ENCODE data around the gene PSMA5. TPM values are rescaled to one million over a fixed set of nuclear protein-coding genes. Genes with fewer than 3 reads are reported as not detected.

Gene PSMA5
- total RNA-seq, 4 donors from 2014 or later: 15.1 to 46.0 (median 30.3) TPM

DNA sequence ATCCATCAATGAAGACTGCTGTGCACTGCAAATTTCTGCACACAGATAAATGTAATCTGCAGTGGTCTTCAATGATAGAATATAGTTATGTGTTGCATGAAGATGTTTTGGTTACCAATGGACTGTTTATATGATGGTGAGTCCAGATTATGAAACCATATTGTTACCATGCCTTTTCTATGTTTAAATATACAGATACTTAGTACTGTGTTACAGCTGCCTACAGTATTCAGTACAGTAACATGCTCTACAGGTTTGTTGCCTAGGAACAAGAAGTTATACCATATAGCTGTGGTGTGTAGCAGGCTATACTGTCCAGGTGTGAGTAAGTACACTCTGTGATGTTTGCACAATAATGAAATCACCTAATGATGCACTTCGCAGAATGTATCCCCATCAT is 69.3 kb downstream of the PSMA5 start:
- TF ChIP-seq, protein P1, sequence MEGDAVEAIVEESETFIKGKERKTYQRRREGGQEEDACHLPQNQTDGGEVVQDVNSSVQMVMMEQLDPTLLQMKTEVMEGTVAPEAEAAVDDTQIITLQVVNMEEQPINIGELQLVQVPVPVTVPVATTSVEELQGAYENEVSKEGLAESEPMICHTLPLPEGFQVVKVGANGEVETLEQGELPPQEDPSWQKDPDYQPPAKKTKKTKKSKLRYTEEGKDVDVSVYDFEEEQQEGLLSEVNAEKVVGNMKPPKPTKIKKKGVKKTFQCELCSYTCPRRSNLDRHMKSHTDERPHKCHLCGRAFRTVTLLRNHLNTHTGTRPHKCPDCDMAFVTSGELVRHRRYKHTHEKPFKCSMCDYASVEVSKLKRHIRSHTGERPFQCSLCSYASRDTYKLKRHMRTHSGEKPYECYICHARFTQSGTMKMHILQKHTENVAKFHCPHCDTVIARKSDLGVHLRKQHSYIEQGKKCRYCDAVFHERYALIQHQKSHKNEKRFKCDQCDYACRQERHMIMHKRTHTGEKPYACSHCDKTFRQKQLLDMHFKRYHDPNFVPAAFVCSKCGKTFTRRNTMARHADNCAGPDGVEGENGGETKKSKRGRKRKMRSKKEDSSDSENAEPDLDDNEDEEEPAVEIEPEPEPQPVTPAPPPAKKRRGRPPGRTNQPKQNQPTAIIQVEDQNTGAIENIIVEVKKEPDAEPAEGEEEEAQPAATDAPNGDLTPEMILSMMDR (IDR thresholded peaks at IDR 0.05; ENCODE audit: low read depth): no peak

DNA sequence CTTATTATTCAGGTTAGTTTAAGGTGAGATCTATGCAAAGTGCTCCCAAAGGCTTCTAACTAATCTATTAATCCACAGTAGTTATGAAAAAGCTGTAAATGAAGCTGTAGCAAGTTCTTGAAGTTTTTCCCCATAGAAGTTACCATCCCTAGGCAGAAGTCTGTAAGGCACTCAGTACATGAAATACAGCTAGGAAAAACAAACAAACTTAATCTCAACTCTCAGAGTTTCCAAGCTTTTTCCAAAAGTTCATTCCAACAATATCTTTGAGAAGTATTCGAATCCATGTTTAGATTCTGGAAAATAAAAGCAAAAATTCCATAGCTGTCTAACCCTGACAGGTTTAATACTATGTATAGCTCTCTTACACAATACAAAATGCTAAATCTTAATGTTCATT is 69.7 kb downstream of the PSMA5 start:
- TF ChIP-seq, protein P1 (IDR thresholded peaks at IDR 0.05; ENCODE audit: low read depth): no peak

DNA sequence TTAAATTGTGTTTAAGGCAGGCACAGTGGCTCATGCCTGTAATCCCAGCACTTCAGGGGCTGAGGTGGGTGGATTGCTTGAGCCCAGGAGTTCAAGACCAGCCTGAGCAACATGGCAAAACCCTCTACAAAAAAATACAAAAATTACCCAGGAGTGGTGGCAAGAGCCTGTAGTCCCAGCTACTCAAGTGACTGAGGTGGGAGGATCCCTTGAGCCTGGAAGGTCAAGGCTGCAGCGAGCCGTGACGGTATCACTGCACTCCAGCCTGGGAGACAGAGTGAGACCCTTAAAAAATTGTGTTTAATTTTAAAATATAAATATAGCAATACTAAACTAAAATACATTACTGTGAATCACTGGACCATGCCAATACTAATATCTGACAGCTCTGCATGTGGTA is 71.3 kb downstream of the PSMA5 start:
- TF ChIP-seq, protein P1 (IDR thresholded peaks at IDR 0.05; ENCODE audit: low read depth): no peak

DNA sequence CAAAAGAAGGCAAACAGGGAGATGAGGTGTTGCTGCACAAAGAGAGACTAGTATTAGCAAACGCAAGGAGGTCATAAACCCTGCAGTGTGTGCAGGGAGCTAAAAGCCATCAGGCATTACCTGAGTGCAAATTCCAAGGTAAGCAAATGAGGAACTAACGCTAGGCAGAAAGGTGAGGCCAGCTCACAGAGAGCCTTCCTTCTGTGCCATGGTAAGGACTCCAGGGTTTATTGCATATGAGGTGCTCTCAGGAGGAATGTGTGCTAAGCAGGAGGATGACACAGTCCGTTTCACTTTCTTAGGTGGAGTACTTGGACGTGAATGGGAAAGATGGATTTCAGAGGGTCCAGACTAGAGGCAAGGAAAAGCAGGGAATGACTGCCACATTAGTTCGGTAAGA is 74.8 kb downstream of the PSMA5 start:
- TF ChIP-seq, protein P1 (IDR thresholded peaks at IDR 0.05; ENCODE audit: low read depth): no peak

DNA sequence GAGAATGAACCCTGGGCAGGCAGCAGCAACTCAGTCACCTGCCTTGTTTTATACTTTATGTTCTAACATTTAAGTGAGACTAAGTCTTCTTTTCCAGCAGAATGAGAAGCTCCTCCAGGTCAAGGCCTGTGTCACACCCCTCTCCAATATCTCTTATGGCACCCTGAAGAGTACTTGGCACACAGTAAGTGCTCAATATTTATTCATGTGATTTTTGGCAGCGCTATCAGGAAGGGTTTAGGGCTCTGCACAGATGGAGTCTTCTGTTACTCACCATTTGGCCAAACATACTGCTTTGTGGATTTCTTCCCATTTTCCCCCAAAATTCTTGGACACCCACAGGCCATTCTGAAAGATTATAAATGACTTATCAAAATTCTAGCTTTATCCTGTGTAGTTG is 75.6 kb downstream of the PSMA5 start:
- TF ChIP-seq, protein P1 (IDR thresholded peaks at IDR 0.05; ENCODE audit: low read depth): no peak

DNA sequence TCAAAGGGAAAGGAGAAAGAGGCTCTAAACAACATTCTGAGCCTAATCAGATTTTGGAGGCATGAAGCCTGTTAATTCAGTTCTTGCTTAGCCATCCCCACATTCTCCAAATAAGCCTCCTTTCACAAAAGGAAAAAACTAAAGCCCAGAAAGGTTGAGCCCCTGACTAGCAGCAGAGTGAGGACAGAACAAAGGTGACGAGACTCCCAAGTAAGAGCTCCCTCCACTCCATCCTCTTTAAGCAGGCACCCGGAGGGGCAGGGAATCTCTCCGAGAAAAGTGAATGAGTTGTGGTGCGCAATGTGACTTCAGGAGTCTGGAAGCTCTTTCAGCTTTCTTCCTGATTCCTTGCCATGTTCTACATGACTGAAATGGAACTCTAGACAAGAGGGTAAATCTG is 76.1 kb downstream of the PSMA5 start:
- TF ChIP-seq, protein P1 (IDR thresholded peaks at IDR 0.05; ENCODE audit: low read depth): no peak

Other genes with a start within 250 kb of the PSMA5 start
- gene SARS1, start 212.5 kb downstream of the PSMA5 start, total RNA-seq: 100 to 1,000 TPM; 102 to 137 (median 122) TPM
- gene CELSR2, start 176.9 kb downstream of the PSMA5 start, total RNA-seq: 1 to 10 TPM in 2 of 4 donors, under 1 TPM in 2; 0.65 to 1.5 (median 1.2) TPM
- gene PSRC1, start 143.3 kb downstream of the PSMA5 start, total RNA-seq: 1 to 10 TPM; 2.6 to 7.6 (median 5.9) TPM
- not detected for gene MYBPHL, start 119.4 kb downstream of the PSMA5 start, total RNA-seq
- gene SORT1, start 28.5 kb downstream of the PSMA5 start, total RNA-seq: 100 to 1,000 TPM; 126 to 140 (median 130) TPM
- 1 to 10 TPM in 1 of 4 donors, under 1 TPM in 3; 0.22 to 1.3 (median 0.83) TPM for gene SYPL2, start 40.1 kb upstream of the PSMA5 start, total RNA-seq
- 1 to 10 TPM; 2.4 to 3.1 (median 2.8) TPM for gene ATXN7L2, start 57.5 kb upstream of the PSMA5 start, total RNA-seq
- 1 to 10 TPM; 4.0 to 6.6 (median 5.5) TPM for gene CYB561D1, start 67.6 kb upstream of the PSMA5 start, total RNA-seq
- 1 to 10 TPM; 2.6 to 5.4 (median 3.4) TPM for gene AMIGO1, start 83.3 kb upstream of the PSMA5 start, total RNA-seq
- not detected for gene GPR61, start 113.4 kb upstream of the PSMA5 start, total RNA-seq
- gene GNAI3, start 122.2 kb upstream of the PSMA5 start, total RNA-seq: 1 to 10 TPM; 5.7 to 9.1 (median 7.9) TPM
- not detected for gene GNAT2, start 193.2 kb upstream of the PSMA5 start, total RNA-seq
- 10 to 100 TPM; 20.2 to 27.9 (median 25.3) TPM for gene AMPD2, start 193.4 kb upstream of the PSMA5 start, total RNA-seq
- 10 to 100 TPM; 16.7 to 35.0 (median 20.9) TPM for gene GSTM4, start 229.7 kb upstream of the PSMA5 start, total RNA-seq
- gene GSTM2, start 241.6 kb upstream of the PSMA5 start, total RNA-seq: 10 to 100 TPM; 38.0 to 87.8 (median 58.4) TPM

All from subcutaneous adipose tissue (tissue), 4 donors.